Measurements from ENCODE around the gene FNDC3B. TPM values are rescaled to one million over a fixed set of nuclear protein-coding genes. Genes with fewer than 3 reads are reported as not detected.

Gene FNDC3B
- total and polyA plus RNA-seq, 9 of the 15 experiments (the other 6 are each of a cell fraction or from before 2014, with no cell fraction given) = 7.0 to 35.8 (median 16.2) TPM

- TF ChIP-seq ELF4 (CRISPR knock-in tag; IDR thresholded peaks at IDR 0.05) (no peak), ZNF764 (CRISPR knock-in tag; IDR thresholded peaks at IDR 0.05; ENCODE audit: low read depth) (no peak), ATF6 (CRISPR knock-in tag; IDR thresholded peaks at IDR 0.05) (no peak), SRSF3 (IDR thresholded peaks at IDR 0.05; ENCODE audit: insufficient read depth, low read length) (no peak), FOXP1 (CRISPR knock-in tag; IDR thresholded peaks at IDR 0.05) (no peak), STAG1 (CRISPR knock-in tag; IDR thresholded peaks at IDR 0.05; ENCODE audit: borderline replicate concordance) (no peak), ZBTB17 (CRISPR knock-in tag; IDR thresholded peaks at IDR 0.05) (no peak), CCAR2 (IDR thresholded peaks at IDR 0.05; ENCODE audit: low read depth, low read length) (no peak), AFF4 (CRISPR knock-in tag; IDR thresholded peaks at IDR 0.05) (no peak), HDAC8 (tag; IDR thresholded peaks at IDR 0.05) (no peak), RFX7 (CRISPR knock-in tag; IDR thresholded peaks at IDR 0.05) (no peak), FOXP4 (CRISPR knock-in tag; IDR thresholded peaks at IDR 0.05; ENCODE audit: borderline replicate concordance) (no peak), MAX (CRISPR knock-in tag; IDR thresholded peaks at IDR 0.05) (no peak), ZNF778 (CRISPR knock-in tag; IDR thresholded peaks at IDR 0.05) (no peak), CREB1 (IDR thresholded peaks at IDR 0.05) (no peak), CREB1 (CRISPR knock-in tag; IDR thresholded peaks at IDR 0.05) (no peak), MTA2 (IDR thresholded peaks at IDR 0.05; ENCODE audit: low read depth) (no peak), ZNF589 (CRISPR knock-in tag; IDR thresholded peaks at IDR 0.05; ENCODE audit: low read depth) (no peak), ZNF695 (CRISPR knock-in tag; IDR thresholded peaks at IDR 0.05) (no peak), SMARCE1 (IDR thresholded peaks at IDR 0.05) (peak; percentile 86), ZNF143 (CRISPR knock-in tag; IDR thresholded peaks at IDR 0.05) (no peak), XRCC3 (IDR thresholded peaks at IDR 0.05) (no peak), CXXC5 (CRISPR knock-in tag; IDR thresholded peaks at IDR 0.05) (peak; percentile 29; the same call in 1 of the 2 replicates)
These were observed 267.8 kb downstream of the FNDC3B start (continued) for GRCh38 chr3:172307141-172307560.
